DMS 273 (cell line): ENCODE results near the gene ZNF26.

Experiments used
- DNase-seq: peaks from one replicate; lab custom pipeline; 2025; ENCODE audit not compliant: unreplicated experiment; lab: John Stamatoyannopoulos, UW

Gene ZNF26

GRCh38 chr12:133061954-133062353 lies 75.8 kb downstream of the ZNF26 start:
- no peak for DNase-seq

DNA sequence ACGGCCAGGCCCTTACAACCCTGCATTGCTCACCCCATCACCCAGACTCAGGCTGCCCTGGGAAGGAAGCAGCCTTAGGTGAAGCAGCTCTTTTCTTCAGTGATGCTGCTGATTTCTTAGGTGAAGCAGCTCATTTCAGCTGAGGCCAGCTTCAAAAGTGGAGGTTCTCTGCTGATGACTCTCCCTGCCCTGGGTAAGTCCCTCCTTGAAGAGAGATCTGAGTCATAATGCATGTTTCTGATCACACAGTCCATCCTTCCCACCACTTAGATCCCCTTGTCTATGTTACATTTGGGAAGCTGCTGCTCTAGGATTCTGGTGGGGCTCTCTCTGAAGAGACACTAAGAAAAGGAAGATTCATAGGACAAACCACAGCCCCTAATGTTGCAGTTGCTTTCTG lies 77.4 kb downstream of the ZNF26 start:
- no peak for DNase-seq

DNA sequence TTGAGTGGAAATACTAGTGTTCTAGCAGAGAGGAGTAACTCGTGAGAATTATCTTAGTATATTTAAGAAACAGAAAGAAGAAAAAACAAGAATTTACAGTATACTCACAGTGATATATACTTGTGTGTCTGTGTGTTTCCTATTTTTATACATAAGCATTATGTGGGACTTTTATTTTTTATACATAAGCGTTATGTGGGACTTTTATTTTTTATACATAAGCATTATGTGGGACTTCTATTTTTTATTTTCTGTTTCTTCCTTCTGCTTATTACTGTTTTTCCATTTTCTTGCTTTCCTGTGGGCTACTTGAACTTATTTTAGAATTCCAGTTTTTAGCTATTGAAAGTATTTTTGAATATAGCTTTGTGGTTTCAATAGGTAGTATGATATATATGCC lies 87.7 kb downstream of the ZNF26 start:
- no peak for DNase-seq
